ENCODE results near the gene TBC1D9B. TPM values are rescaled to one million over a fixed set of nuclear protein-coding genes. Genes with fewer than 3 reads are reported as not detected.

TBC1D9B gene
- total and polyA plus RNA-seq, 2 of the 13 experiments (the other 11 are each of a cell fraction or from before 2014, with no cell fraction given), result 35.0 to 50.0 TPM

DNA sequence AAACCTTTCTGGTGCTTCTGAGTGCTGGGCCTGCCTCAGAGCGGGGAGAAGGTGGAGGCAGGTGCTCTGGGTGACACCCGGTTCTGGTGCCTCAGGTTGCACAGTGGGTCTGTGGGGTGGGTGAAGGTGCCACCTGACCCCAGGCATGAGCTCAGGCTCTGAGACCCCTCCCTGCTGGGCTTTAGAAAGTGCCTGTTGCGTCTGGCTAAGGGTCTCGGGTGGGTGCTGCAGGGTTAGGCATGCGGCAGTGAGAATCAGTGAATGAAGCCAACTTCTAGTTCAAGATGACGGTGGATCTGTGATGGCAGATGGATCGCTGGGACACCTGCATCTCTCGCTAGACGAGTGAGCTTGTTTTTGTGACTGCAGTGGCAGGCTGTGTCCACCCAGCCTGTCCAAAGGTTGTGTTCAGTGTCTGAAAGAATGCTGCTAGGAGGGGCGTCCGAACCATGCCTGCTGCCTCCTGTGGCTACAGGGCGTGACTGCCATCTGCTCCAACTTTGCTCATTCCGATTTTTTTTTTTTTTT, 82.0 kb downstream of the TBC1D9B start (continued):
- TF ChIP-seq YY1 (IDR thresholded peaks at IDR 0.05; ENCODE audit: insufficient read depth, insufficient replicate concordance, low read depth, low read length), result peak; percentile 44

DNA sequence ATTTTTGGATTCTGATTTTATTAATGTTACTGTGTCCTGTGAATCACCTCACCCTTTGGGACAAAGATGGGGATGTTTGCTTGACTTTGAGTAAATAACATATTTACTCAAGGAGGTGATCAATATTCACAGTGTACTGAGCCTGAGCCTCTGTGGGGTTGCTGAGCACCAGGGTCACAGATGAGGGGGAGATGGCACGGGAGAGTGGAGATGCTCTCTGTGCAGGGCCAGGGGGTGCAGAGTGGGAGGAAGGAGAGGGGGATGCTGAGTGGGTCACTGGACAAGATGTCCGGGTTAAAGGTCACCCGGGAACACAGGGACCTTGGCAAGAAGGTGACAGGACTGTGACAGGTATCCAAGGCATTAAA, 83.0 kb downstream of the TBC1D9B start:
- BruUV-seq (replicated peaks), result no TSS peak
- Histone ChIP-seq H4K20me1 (ENCODE audit: insufficient read depth, low read length) (peaks cover 52% of the 10 kb centered on the region), H3K36me3 (replicated peaks in 1 of 2; ENCODE audit: control insufficient read depth in 1 of 2, insufficient read depth in 2 of 2, low read length in 2 of 2) (peaks cover 27 to 53% of the 10 kb centered on the region in 2 experiments), H3K4me3 (replicated peaks in 1 of 3; ENCODE audit: insufficient read depth in 1 of 3, low read depth in 2 of 3, low read length in 3 of 3) (peak overlapping the region in 1 of 3 experiments; percentile 50; a peak in 2 of 6 replicates), H3K4me2 (ENCODE audit: low read depth, low read length) (peak overlapping the region; percentile 75), H3K4me1 (ENCODE audit: insufficient read depth, low read length) (peaks cover 82% of the 10 kb centered on the region), H3K27ac (ENCODE audit: extremely low read length, insufficient read depth, low read length) (peak overlapping the region; percentile 62), H3K9me3 (ENCODE audit: low read length) (no peaks in the 10 kb centered on the region), H3K9ac (ENCODE audit: insufficient read depth, low read depth, low read length) (no peak overlapping the region), H3K27me3 (ENCODE audit: control insufficient read depth in 1 of 2, insufficient read depth in 2 of 2, low read length in 2 of 2) (no peaks in the 10 kb centered on the region), H3K79me2 (ENCODE audit: insufficient read depth, low read length) (peaks cover 50% of the 10 kb centered on the region), H2AFZ (ENCODE audit: low read length) (no peak overlapping the region)
- ATAC-seq (peak; percentile 0; the same call in 1 of the 3 replicates), FAIRE-seq (no peak), DNase-seq (ENCODE audit: low spot score) (no peak)
- ChIA-PET CTCF (ENCODE audit: low intra/inter-chr PET ratio, low total read pairs) (interaction anchor here (1.4 kb wide), 1 partner anchor 23 kb away, joined by 3 read pairs; no protein-coding TSS in a partner anchor), POLR2A (interaction anchor here (0.7 to 2.9 kb wide), 10 partner anchors 12 to 201 kb away, joined by 3 to 13 read pairs (median 8); partner anchors contain the start of gene HNRNPH1)
- 28% methylated on average over 3 of the region's 3 CpGs for WGBS (ENCODE audit: low lambda C conversion rate)
- intact Hi-C loops (cut with micrococcal nuclease; ENCODE audit: unreplicated experiment) (no loop called here), in situ Hi-C loops (cut with HindIII; ENCODE audit: extremely low pct_ligation_motif_present, low pct_unique_long_range_greater_than_20kb) (no loop called here)
- no peak for TF ChIP-seq ZBED4 (CRISPR knock-in tag; IDR thresholded peaks at IDR 0.05; ENCODE audit: borderline replicate concordance)
- no peak for TF ChIP-seq ZNF703 (CRISPR knock-in tag; IDR thresholded peaks at IDR 0.05; ENCODE audit: borderline replicate concordance)
- no peak for TF ChIP-seq ZNF749 (CRISPR knock-in tag; IDR thresholded peaks at IDR 0.05; ENCODE audit: borderline replicate concordance)
- TF ChIP-seq ZNF451 (CRISPR knock-in tag; IDR thresholded peaks at IDR 0.05), result no peak
- peak; percentile 88 for TF ChIP-seq ONECUT2 (CRISPR knock-in tag; IDR thresholded peaks at IDR 0.05)
- TF ChIP-seq ZNF576 (CRISPR knock-in tag; IDR thresholded peaks at IDR 0.05), result no peak
- TF ChIP-seq PITX1 (CRISPR knock-in tag; IDR thresholded peaks at IDR 0.05), result peak; percentile 65
- TF ChIP-seq NR1H2 (CRISPR knock-in tag; IDR thresholded peaks at IDR 0.05; ENCODE audit: borderline replicate concordance, low read depth), result no peak
- TF ChIP-seq LCORL (IDR thresholded peaks at IDR 0.05), result no peak
- 0 out of 2 replicates have a peak, but pooled peaks have one; percentile 62 for TF ChIP-seq LCORL (CRISPR knock-in tag; IDR thresholded peaks at IDR 0.05)
- no peak for TF ChIP-seq ZNF816 (CRISPR knock-in tag; IDR thresholded peaks at IDR 0.05; ENCODE audit: borderline replicate concordance)
- TF ChIP-seq ZBTB10 (CRISPR knock-in tag; IDR thresholded peaks at IDR 0.05; ENCODE audit: borderline replicate concordance), result no peak

All from HepG2 (cell line).